Measurements from ENCODE around the gene PUM2.
"Not testable (repeated sequence)": the region's sequence is repeated elsewhere in the genome, so short reads cannot be mapped to it uniquely, and the experiment has no call there.

The PUM2 gene

DNA sequence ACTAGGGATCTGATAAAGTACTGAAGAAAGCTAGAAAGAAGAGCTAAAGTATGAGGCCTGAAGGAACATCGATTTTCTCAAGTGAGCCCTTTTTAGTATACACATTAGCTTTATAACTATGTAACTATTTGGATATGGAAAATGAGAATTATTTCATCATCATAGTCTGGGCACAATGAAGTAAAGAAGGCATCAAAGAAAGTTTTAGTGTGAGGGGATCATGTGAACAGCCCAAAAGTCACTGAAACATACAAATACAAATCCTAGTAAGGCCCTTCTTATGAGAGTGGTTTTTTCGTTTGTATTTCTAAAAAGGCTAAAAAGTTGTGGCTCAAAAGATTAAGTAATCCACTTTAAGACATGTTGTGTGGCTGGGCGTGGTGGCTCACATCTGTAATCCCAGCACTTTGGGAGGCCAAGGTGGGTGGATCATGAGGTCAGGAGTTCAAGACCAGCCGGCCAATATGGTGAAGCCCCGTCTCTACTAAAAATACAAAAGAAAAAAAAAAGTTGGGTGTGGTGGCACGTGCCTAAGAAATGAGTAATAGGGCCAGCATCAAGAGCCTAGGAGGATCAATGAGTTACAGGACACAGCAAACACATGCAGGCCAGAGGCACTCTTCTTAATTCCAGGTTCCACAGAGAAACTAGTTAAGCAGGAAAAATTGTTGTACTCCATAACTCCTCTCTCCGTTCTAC, 61.9 kb downstream of the PUM2 start:
- no peak for DNase-seq (ENCODE audit: low spot score)

DNA sequence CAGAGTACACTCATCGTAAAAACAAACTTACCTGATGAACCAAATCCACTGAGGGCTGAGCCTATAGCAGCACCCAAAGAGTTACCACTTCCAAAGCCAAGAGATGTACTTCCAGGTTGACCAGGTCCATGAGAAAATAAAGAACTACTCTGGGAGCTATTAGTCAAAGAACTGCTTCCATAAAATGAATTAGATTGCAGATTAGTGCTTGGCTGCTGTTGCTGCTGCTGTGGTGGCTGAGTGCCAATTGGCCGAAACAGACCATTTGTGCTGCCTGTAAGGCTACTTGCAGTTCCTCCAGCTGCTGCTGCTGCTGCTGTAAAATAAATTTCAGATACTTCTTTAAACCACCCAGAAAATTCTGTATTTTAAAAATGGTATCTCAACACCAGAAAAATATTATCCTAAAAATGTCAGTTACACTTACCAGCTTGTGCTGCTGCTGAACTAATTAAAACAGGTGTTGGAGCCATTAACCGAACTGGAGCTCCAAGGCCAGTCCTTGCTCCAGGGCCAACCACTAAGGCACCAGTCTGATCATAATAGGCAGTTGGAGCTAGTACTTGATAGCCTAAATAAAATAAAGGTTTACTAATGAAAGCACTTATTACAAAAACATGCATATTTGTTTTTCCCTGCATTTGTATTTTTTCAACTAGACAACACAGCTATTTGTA, 67.6 kb downstream of the PUM2 start:
- DNase-seq (ENCODE audit: low spot score), result no peak

DNA sequence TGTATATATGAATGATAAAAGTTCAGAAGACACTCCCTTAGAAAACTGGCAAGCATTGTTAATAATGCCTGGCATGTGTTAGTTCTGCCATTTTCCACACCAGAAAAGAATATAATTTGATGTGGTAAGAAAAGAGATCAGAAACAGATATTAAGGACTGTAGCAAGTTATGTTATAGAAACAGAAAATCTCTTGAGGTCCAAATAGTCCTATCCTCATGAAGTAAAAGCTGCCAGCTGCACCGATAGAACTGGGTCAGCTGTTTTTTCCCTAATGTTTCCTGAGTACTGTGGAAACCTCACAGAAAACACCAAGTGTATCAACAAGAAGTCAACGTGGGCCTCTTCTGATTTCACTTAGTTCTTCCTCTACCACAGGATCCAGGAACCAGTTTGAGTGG, 68.8 kb downstream of the PUM2 start:
- no peak for DNase-seq (ENCODE audit: low spot score)

DNA sequence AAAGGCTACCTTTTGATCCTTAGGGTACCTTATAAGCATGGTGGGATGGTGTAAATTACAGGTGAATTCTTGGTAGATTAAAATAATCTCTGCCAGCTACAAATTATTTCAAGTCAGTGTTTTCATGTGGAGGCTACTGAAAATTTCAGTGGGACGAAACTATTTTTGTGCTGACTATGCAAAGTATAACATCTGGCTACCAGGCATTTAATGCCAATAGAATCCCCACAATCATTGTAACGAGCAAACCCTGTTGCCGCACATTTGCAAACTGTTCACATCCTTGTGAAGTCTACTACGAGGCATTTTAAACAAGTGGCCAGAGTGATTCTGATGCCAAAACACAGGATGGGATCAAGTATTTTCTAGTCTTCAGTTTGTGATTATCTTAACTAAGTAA, 77.6 kb downstream of the PUM2 start:
- no peak for DNase-seq (ENCODE audit: low spot score)

DNA sequence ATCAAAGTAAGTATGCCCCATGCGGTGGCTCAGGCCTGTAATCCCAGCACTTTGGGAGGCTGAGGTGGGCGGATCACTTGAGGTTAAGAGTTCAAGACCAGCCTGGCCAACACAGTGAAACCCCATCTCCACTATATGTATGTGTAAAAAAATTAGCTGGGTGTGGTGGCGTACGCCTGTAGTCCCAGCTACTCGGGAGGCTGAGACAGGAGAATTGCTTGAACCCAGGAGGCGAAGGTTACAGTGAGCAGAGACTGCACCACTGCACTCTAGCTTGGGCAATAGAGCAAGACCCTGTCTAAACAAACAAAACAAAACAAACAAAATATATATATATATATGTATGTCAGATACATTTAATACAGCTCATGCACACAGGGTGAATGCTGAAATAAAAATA, 82.3 kb downstream of the PUM2 start:
- not testable (repeated sequence) for DNase-seq (ENCODE audit: low spot score)

DNA sequence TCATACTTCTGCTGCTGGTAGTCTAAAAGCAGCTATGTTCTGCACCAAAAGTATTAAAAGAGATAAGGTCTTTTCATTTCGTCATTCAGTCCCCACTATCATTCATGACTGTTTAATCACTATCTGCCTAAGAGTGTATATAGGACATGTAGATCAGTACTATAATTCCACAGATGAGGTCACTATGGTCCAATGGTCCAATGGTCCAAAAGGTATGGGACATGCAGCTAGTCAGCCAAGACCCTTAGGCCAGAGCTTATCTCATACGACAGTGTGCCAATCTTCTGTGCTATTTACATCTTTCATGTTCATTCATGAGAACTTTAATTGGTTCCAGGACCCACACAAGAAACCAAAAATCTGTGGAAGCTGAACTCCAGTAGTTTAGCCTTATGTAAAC, 83.1 kb downstream of the PUM2 start:
- DNase-seq (ENCODE audit: low spot score), result no peak

DNA sequence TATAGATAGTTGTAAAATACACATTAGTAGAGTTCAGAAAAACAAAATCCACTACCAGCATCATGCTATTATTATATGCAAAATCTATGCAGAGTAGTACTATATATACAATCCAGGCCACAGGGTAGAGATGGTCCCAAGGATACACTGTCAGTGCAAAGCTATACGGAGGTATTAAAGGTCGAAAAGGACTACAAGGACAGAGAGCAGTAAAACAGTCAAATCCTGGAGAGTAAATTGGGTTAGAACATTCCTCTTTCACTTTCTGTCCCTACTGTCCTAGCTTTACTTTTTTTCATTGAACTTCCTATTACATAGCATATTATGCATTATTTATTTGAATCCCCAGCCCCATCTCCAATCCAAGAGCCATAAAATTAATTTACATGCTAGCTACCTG, 86.0 kb downstream of the PUM2 start:
- no peak for DNase-seq (ENCODE audit: low spot score)

DNA sequence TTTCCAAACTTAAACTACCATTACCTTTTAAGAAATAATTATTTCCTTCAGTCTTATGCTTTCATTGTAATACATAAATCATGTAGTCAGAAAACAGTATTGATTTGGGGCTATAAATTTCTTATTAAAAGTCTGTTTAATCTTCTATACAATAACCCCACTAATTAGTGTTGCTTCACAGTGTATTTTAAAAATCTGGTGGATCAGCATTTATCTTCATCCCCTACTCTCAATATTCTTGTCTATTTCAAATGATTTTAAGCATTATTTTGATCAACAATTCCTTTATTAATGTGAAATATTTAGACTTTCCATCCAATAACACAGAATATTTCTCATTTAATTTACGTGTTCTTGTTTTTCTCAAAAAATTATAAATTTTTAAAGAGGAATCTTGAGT, 93.2 kb downstream of the PUM2 start:
- no peak for DNase-seq (ENCODE audit: low spot score)

DNA sequence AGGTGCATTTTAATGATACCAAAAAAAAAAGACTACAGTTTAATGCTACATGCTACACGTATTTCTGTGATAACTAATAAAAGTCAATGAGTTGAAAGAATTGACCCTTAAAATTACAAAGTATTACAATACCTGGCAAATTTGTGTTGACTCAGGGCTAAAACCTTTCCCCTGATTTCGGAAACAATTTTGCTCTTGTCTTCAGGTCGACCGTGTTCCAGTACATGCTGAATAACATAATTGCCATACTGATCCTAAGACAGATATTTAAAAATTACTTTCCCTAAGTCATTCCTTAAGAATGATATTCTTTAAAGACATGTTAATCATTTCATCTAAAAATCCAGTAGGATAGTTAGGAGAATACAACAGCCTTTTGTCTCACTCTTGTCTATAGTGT, 95.9 kb downstream of the PUM2 start:
- no peak for DNase-seq (ENCODE audit: low spot score)

DNA sequence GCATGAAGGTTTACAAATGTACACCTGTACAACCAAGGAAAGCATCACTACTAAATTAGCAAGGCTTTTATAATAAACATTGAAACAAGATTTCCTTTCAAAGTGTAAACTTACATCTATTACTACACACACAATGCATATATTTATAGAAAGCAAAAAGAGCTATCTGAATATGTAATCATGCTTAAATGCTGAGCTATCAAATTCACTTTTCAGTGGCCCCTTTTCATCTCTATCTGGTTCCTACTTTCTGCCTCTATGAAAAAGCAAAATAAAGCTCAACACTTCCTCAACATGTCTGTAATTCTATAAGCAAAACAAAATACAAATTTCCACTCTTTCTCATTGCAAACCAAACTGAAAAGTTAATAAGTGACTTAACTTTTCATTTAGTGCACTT, 100.2 kb downstream of the PUM2 start:
- no peak for DNase-seq (ENCODE audit: low spot score)

DNA sequence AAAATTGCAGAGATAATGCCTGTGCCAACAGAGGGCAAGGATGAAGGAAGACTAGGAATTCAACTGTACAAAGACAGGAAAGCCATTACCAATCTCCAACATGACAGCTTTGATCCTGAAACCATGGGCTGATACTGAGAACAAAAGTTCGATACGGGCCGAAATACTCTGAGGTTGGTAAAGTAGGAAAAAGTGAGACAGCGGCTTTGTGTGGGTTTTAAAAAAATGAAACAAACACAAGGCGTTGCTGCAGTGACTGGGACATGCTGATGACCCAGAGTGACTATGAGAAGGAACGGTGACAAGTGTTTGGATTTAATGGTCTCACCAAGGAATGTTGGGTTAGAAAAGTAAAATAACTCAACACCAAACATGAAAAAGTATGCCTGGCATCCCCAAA, 101.5 kb downstream of the PUM2 start:
- DNase-seq (ENCODE audit: low spot score), result no peak

DNA sequence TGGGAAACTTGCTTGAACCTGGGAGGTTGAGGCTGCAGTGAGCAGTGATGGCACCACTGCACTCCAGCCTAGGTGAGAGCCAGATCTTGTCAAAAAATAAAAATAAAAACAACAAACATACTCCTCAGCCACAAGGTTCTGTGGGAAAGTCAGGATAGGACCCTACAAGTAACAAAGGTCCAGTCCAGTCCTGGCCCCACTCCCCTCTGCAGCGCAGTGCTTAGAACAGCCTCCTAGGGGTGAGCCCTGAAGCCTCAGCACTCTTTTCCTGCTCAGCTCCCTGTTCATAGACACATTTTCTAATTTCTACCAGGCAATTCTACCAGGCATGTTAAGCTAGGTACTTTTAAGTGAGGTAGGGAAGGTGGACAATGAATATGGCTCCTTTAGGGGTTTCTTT, 103.6 kb downstream of the PUM2 start:
- DNase-seq (ENCODE audit: low spot score), result no peak

DNA sequence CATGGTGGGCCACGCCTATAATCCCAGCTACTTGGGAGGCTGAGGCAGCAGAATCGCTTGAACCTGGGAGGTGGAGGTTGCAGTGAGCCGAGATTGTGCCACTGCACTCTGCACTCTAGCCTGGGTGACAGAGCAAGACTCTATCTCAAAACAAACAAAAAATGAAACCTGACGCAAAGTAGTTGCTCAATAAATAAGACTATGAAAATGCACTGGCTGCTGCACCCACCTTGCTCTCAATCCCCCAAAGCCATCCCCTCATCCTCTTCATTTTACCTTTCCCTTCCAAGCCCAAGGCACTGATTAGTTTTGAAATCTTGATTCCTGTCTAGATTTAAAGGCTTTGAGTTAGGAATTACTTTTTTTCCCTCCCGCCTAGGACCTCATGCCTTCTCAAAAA, 107.0 kb downstream of the PUM2 start:
- not testable (repeated sequence) for DNase-seq (ENCODE audit: low spot score)

DNA sequence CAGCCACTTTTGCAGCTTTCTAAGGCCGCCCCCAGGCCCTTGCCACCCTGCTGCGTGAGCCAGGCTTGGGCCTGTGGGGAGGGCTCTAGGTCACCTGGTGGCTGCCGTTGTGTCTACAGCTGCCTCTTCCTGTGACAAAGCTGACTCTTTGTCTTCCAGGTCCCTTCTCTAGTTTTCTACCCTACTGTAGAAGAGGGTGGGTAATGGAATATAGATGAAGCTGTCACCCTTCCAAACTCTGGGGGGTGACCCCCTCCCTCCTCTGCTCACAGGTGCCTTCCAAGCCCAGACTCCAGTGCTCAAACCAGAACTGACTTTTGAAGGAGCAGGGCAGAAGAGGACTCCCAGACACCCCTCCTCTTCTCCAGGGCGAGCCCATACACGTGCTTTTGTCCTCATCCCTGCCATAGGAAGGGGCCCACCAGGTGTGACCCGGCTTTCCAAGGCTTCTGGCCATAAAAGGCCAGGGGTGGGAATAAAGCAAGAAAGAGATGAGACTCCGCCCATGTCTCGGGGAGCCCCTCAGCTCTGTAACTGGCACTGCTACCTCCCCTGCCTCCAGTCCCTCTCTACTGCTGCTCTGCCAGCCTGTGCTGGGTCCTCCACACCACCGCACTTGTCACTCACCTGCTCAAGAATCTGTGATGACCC, 107.8 kb downstream of the PUM2 start:
- DNase-seq (ENCODE audit: low spot score), result peak; percentile 53

DNA sequence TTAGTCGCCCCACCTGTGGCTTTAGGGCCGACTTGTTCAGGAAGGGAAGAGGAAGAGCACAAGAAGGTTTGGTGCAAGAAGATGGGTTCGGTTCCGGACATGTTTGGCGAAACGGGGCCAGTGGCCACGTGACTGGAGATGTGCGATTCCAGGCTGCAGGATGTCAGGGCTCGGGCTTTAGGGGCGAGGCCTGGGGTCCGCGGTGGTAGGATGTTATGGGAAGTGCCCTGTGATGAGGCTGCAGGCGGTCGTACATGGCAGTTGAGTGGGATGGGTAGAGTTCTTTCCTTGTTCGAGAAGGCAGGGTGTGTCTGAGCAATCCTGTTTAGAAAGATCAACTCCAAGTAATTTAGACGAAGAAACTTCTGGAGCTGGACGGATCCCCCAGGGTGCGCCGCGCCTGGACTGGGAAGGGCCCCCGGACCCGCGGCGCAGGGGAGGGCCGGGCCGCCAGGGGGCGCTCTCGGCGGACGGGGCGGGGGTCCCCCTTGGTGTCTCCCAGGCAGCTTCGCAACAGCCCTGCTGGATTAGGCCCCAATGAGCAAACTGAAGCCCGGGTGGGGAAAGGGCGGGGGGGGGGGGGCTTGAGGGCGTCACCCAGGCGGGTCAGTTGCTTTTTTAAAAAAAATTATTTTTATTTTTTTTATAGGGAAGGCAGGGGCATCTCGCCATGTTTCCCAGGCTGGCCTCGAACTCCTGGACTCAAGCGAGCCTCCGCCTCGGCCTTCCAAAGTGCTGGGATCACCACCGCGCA, 108.5 kb downstream of the PUM2 start:
- peak; percentile 67 for DNase-seq (ENCODE audit: low spot score)

DNA sequence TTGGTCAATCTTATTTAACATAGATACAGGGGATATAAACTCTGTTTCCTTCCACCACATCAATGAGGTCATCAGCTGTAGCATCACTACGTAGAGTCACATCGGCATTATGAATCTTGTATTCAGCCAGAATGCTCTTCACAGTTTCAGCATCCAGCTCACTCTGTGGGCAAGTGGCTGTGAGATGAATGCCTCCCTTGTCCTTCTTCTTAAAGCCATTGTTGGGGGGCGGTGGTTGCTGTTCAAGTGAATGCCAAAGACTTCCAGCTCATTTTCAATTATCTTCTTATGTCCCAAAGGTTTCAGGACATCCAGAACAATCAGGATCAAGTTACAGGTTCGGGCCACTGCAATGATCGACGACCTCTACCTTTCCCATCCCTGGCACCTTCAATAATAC, 110.4 kb downstream of the PUM2 start:
- not testable (repeated sequence) for DNase-seq (ENCODE audit: low spot score)

DNA sequence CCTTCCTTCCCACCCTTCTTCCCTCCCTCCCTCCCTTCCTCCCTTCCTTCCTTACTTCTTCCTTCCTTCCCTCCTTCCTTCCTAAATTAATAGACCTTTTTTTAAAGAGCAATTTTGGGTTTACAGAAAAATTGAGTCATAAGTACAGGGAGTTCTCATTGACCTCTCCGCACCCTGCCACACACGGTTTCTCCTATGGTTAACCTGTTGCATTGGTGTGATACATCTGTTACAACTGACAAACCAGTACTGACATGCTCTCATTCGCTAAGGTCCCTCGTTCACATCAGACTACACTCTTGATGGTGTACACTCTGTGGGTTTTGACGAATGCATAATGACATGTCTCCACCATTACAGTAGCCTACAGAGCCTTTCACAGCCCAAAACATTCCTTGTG, 114.1 kb downstream of the PUM2 start:
- DNase-seq (ENCODE audit: low spot score), result no peak

DNA sequence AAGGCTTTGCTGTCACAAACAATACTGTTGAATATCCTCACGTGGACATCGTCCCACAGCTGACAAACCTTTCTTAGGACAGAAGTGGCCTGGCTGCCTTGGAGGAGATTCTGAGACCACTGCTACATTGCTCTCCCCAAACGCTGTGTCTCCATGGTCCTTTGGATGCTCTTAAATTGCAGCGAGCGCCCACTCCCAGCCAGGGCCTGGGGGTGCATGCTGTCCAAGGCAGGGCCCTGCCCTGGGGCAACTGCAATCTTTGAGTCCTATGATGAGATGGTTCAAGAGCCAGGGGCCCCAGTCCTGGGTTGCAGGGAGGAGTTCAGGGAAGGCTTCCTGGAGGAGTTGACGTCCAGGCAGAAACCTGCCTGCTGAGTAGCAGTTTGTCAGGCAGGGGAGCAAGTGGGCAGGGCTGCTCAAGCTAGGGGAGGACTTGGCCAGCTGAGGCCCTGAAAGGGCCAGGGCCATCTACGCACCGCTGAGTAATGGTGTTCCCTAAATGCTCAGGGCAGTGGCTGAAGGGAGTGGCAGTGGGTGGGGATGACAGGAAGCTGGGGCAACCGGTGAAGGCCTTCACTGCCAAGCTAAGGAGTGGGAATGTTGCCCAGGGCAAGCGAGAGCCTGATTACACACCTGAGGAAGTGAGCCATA, 114.9 kb downstream of the PUM2 start:
- DNase-seq (ENCODE audit: low spot score), result no peak

DNA sequence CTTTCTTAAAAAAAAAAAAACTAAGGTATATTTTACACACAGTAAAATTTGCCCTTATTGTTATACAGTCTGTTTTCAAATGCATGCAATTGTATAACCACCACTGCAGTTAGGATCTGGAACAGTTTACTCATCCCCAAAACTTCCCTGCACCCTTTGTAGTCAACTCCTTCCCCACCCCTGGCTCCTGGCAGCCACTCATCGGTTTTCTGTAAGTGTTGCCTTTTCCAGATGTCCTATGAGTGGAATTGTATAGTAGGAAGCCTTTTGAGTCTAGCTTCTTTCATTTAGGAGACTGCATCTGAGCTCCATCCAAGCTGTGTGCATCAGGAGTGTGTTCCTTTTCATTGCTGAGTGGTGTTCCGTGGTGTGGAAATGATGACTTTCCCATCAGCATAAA, 116.0 kb downstream of the PUM2 start:
- DNase-seq (ENCODE audit: low spot score), result not testable (repeated sequence)

DNA sequence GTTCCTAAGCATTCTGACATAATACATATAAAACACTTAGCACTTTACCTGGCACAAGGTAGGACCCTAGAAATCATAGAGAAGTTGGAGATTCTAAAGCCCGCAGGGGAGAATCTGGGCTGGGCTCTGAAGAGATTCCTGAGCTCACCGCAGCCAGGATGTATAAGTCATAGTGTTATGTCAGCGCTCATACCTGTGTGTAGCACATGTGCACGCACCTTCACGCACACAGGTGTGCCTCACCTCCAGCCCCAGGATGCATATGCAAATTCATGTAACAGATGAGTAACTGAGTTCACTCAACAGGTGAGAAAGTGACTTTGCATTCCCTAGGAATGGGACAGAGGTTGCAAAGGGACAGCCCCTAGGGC, 117.8 kb downstream of the PUM2 start:
- DNase-seq (ENCODE audit: low spot score), result no peak

DNA sequence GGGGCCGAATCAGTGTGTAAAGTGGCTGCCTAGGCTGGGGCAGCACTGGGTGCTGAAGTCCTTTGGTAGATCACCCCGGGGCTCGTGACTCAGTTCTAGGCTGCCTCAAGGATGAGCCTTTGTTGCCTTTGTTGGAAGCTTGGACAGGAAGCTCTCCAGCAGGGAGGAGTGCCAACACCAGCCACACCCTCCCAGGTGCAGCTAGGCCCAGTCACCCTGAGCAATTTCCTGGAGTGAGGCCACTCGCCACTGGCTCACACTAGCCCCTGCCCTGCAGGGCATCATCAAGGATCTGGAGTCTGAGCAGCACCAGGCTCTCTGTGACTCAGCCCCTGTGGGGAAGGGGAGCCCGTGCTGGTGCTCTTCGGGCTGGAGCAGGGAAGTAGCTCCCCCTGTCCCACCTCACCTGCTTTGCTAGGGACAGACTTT, 119.0 kb downstream of the PUM2 start:
- no peak for DNase-seq (ENCODE audit: low spot score)

DNA sequence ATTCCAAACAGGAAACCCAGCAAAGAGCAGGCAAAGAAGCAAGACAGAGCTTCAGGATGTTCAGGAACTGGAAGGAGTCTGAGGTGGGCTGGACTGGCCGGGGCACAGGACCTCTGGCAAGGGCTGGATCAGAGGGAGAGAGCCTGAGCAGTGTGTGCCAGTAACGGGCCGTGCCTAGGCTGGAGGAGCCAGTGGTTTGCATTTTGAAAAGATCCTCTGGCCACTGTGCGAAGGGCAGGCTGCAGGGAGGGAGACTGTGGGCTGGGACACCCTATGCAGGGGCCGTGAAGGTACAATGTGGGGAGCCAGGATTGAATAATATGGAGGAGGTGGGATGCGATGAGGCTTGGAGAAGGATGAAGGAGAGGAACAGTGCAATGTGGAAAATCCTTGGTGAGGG, 119.5 kb downstream of the PUM2 start:
- DNase-seq (ENCODE audit: low spot score), result no peak

DNA sequence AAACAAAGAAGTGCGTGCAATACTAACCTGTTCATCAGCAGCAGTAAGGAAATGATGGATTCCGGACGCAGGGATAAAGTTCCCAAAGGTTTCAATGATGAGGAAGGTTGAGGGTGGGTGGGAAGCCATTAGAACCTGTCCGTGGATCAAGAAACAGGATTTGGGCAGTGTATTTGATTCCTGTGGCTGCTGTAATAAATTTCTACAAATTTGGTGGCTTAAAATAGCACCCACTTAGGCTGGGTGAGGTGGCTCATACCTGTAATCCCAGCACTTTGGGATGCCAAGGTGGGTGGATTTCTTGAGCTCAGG, 120.6 kb downstream of the PUM2 start:
- DNase-seq (ENCODE audit: low spot score), result no peak

All from ecto neural progenitor cell (in vitro differentiated cells).